ENCODE results near the gene SUN5. TPM values are rescaled to one million over a fixed set of nuclear protein-coding genes. Genes with fewer than 3 reads are reported as not detected.

Gene SUN5
- total and polyA plus RNA-seq, 2 of the 8 experiments (the other 6 are each of a cell fraction or from before 2014, with no cell fraction given): not detected

GRCh38 chr20:33042983-33043730 lies 38.9 kb upstream of the SUN5 start:
- H3K4me2 ChIP-seq (ENCODE audit: insufficient read depth in 1 of 2, low read depth in 2 of 2, low read length in 2 of 2): no peak overlapping the region
- POLR2A ChIA-PET (ENCODE audit: partially characterized antibody): interaction anchor here (0.6 to 1.2 kb wide), 2 partner anchors 30 to 199 kb away, joined by 3 read pairs; no protein-coding TSS in a partner anchor
- H3K9ac ChIP-seq (replicated peaks in 1 of 4; ENCODE audit: extremely low read depth in 1 of 4, low read depth in 3 of 4, low read length in 3 of 4): no peak overlapping the region
- no peak overlapping the region for H3K27ac ChIP-seq (ENCODE audit: low read depth, low read length)
- H3K4ac ChIP-seq (replicated peaks; ENCODE audit: insufficient read length, low read depth, low read length): no peak overlapping the region
- H4K8ac ChIP-seq (ENCODE audit: extremely low read depth, insufficient read depth, low read length): no peak overlapping the region
- H4K91ac ChIP-seq (replicated peaks; ENCODE audit: insufficient read length, low read length): no peak overlapping the region
- no peak overlapping the region for H3K56ac ChIP-seq (replicated peaks; ENCODE audit: insufficient read length, low read depth, low read length)
- no peak overlapping the region for H3K23ac ChIP-seq (ENCODE audit: insufficient read length)
- H3K36me3 ChIP-seq (ENCODE audit: control insufficient read depth in 2 of 4, insufficient read depth in 4 of 4, low read length in 3 of 4): no peaks in the 10 kb centered on the region
- H2AFZ ChIP-seq (ENCODE audit: low read length): no peak overlapping the region
- H4K20me1 ChIP-seq (replicated peaks in 1 of 2; ENCODE audit: control insufficient read depth in 1 of 2, insufficient read depth in 2 of 2, low read length in 2 of 2): no peaks in the 10 kb centered on the region
- no peak overlapping the region for H2BK120ac ChIP-seq (replicated peaks; ENCODE audit: low read depth, low read length)
- no peaks in the 10 kb centered on the region for H3K79me2 ChIP-seq (ENCODE audit: control insufficient read depth in 1 of 2, insufficient read depth in 2 of 2, low read length in 2 of 2)
- no peak for DNase-seq (ENCODE audit: low read depth in 1 of 2, low spot score in 2 of 2)
- TF ChIP-seq RBBP5 (IDR thresholded peaks at IDR 0.05; ENCODE audit: borderline replicate concordance, low read depth, low read length): no peak
- TF ChIP-seq ATF2 (IDR thresholded peaks at IDR 0.05; ENCODE audit: low read length): no peak
- no peaks in the 10 kb centered on the region for H3K4me1 ChIP-seq (replicated peaks in 1 of 4; ENCODE audit: control insufficient read depth in 3 of 4, insufficient read depth in 4 of 4, low read length in 3 of 4)
- no peak overlapping the region for H4K5ac ChIP-seq (ENCODE audit: insufficient read length, low read depth, low read length)
- H3K23me2 ChIP-seq (ENCODE audit: low read depth, low read length): peaks cover 3% of the 10 kb centered on the region; the same call in 1 of the 2 replicates
- H3K18ac ChIP-seq (ENCODE audit: extremely low read depth, low read length): no peak overlapping the region
- CTCF ChIA-PET (ENCODE audit: partially characterized antibody): interaction anchor here (0.6 to 1.7 kb wide), 3 partner anchors 13 to 48 kb away, joined by 3 to 4 read pairs (median 3); no protein-coding TSS in a partner anchor
- H2AK5ac ChIP-seq (ENCODE audit: low read depth, low read length): no peak overlapping the region
- H3K79me1 ChIP-seq (ENCODE audit: low read depth, low read length): no peaks in the 10 kb centered on the region
- H3K14ac ChIP-seq (ENCODE audit: insufficient read length): no peak overlapping the region
- H2BK20ac ChIP-seq (ENCODE audit: low read length): no peak overlapping the region
- H3K27me3 ChIP-seq (replicated peaks in 1 of 4; ENCODE audit: control insufficient read depth in 3 of 4, extremely low read depth in 1 of 4, insufficient read depth in 3 of 4, low read length in 3 of 4): peaks cover 0 to 3% (median 0%) of the 10 kb centered on the region in 4 experiments; a peak in 1 of 7 replicates
- H3K9me3 ChIP-seq (ENCODE audit: insufficient read depth in 2 of 2, low read depth in 1 of 2, low read length in 1 of 2): peaks cover 3 to 15% of the 10 kb centered on the region in 2 experiments; a peak in 2 of 4 replicates
- H3K4me3 ChIP-seq (ENCODE audit: extremely low read depth in 1 of 4, insufficient read depth in 2 of 4, low read depth in 3 of 4, low read length in 4 of 4): no peak overlapping the region
- no peak for FAIRE-seq
- no peak overlapping the region for H2BK15ac ChIP-seq (ENCODE audit: low read length)
- H2BK12ac ChIP-seq (ENCODE audit: low read depth, low read length): no peak overlapping the region
- 89% methylated on average over 2 of the region's 2 CpGs; no CpG with 5 or more reads in 1 of the 2 experiments for WGBS, 2 experiments (ENCODE audit: extremely low coverage in 1 of 2, insufficient coverage in 1 of 2, insufficient read length in 1 of 2, insufficient replicate concordance in 2 of 2, low coverage in 1 of 2, low lambda C conversion rate in 2 of 2, missing lambda C conversion rate in 1 of 2)
- no peak overlapping the region for H2BK5ac ChIP-seq (ENCODE audit: low read depth, low read length)
